Activated T-helper 2 cell treated with anti-CD3 and anti-CD28 coated beads, Interferon-gamma antibody, Interleukin-2, Interleukin-4, amounts not matched to agents 10 μg/mL and 5 μg/mL and 100 μg/mL, durations not matched to agents 14 hours and 24 hours and 36 hours (primary cell): ENCODE measurements around the gene KIF18B. TPM values are rescaled to one million over a fixed set of nuclear protein-coding genes. Genes with fewer than 3 reads are reported as not detected.
"Not testable (repeated sequence)": the region's sequence is repeated elsewhere in the genome, so short reads cannot be mapped to it uniquely, and the experiment has no call there.

Experiments
- DNase-seq: peaks from one replicate; pipeline ENCODE4 v3.0.0; 2021; ENCODE audit warnings: low spot score
- H3K27ac Mint-ChIP-seq: one replicate; pipeline ENCODE4 v1.8.0; 2021; ENCODE audit warnings: mixed read lengths
- H3K27me3 Mint-ChIP-seq: one replicate; pipeline ENCODE4 v1.8.0; 2021; ENCODE audit warnings: low read depth, mixed read lengths
- H3K36me3 Mint-ChIP-seq: one replicate; pipeline ENCODE4 v1.8.0; 2021; ENCODE audit warnings: low read depth, mixed read lengths
- H3K4me1 Mint-ChIP-seq: one replicate; pipeline ENCODE4 v1.8.0; 2021; ENCODE audit warnings: low read depth, mixed read lengths
- H3K4me3 Mint-ChIP-seq: one replicate; pipeline ENCODE4 v1.8.0; 2021; ENCODE audit warnings: low read depth, mild to moderate bottlenecking, moderate library complexity, mixed read lengths
- H3K9me3 Mint-ChIP-seq: one replicate; pipeline ENCODE4 v1.8.0; 2021; ENCODE audit warnings: mixed read lengths
- intact Hi-C: fragments of 100-400 bp; cut with micrococcal nuclease; formaldehyde crosslinking; loops from one replicate; pipeline ENCODE4 v1.15.1; 2023
- total RNA-seq: library from RNA; stranded (reverse); gene quantifications from 2 replicates; pipeline ENCODE4 v1.2.3, GENCODE V29; 2022

The KIF18B gene
- total RNA-seq, 1 donor from 2014 or later = 46.7 TPM

GRCh38 chr17:44966348-44967025 is 18.9 kb upstream of the KIF18B start:
- peaks cover 66% of the 10 kb centered on the region for H3K27me3 Mint-ChIP-seq
- no peak overlapping the region for H3K4me3 Mint-ChIP-seq
- peaks cover 4% of the 10 kb centered on the region for H3K36me3 Mint-ChIP-seq
- no peak overlapping the region for H3K27ac Mint-ChIP-seq
- no peak for DNase-seq
- no peaks in the 10 kb centered on the region for H3K9me3 Mint-ChIP-seq
- peaks cover 18% of the 10 kb centered on the region for H3K4me1 Mint-ChIP-seq
- intact Hi-C loops = loop anchor here (5.0 kb wide), 1 partner anchor 51 kb away; no protein-coding TSS in a partner anchor

DNA sequence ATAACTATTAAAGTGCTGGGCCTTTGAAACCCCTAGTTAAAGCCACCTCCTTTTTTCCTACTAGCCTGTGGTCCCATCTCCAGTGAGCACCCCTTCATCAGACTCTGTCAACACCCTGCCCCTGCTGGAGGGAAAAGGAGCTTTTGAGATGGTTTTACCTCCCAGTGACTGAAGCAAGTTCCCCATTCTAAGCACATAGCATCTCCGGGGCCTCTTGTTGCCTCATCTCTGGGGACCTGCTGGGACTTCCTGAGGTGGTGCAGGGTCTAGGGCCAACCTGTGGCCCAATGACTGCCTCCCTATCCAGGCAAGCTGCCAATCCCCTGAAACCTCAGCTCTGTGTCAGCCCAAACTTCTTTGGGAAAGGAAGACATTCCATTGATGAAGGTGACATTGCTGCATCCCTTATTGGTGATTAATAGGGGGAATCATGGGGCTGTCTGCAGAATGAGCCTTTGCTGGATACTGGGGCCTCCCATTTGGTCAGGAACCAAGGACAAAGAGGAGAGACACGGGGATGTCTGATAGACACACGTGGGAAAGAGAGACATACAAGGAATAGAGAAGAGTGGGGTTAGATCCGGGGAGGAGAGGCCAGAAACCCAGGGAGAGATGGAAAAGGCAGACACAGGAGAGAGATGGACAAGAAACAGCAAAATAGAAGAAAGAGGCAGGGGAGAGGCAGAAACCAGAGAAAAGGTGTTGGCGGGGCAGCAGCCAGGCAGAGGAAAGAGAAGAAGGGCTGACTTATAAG is 18.1 kb upstream of the KIF18B start:
- Mint-ChIP-seq H3K4me1 (peaks cover 18% of the 10 kb centered on the region), H3K27me3 (peaks cover 68% of the 10 kb centered on the region), H3K9me3 (no peaks in the 10 kb centered on the region), H3K27ac (no peak overlapping the region), H3K36me3 (peaks cover 4% of the 10 kb centered on the region), H3K4me3 (no peak overlapping the region)
- no peak for DNase-seq
- intact Hi-C loops = loop anchor here (5.0 kb wide), 1 partner anchor 52 kb away; no protein-coding TSS in a partner anchor

DNA sequence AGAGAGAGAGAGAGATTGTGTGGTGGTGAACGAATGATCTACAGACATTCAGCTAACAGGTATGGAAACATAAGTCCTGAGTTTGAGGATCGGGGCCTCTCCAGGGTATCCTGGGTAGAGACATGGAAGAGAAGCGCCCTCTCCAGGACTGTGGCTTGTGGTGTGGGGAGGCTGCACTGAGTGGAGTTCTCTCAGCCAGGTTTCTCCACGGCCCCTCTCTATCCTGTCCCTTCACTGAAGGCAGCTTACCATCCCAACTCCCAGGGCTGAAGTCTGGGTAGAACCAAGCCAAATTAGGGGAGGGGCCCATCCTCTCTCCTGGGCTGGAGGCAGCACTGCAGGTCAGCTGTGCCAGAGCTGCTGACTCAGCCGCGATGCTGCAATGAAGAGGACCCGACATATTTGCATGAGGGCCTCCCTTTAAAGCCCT is 14.4 kb upstream of the KIF18B start:
- peaks cover 4% of the 10 kb centered on the region for H3K36me3 Mint-ChIP-seq
- peaks cover 65% of the 10 kb centered on the region for H3K27me3 Mint-ChIP-seq
- intact Hi-C loops = no loop called here

DNA sequence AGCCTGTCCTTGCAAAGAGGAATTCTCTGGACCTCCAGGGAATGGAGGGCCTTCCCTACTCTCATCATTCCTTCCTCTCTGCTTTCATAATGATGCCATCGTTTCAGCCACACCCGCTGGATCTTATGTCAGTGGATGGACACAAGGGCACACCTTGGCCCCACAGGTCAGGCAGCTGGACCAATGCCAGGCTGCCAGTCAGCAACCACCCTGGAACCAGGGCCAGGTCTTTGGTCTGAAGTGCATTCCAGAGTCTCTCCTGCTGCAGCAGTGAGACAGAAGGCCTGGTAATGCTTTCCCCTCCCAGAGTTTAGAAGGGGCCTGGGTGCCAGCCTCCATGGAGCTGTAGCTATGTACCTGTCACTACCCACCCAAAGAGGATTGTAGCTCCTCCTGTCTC is 13.1 kb upstream of the KIF18B start:
- intact Hi-C loops = no loop called here
- Mint-ChIP-seq H3K4me1 (peaks cover 2% of the 10 kb centered on the region), H3K9me3 (no peaks in the 10 kb centered on the region), H3K4me3 (no peak overlapping the region), H3K36me3 (peaks cover under 1% of the 10 kb centered on the region), H3K27me3 (peaks cover 65% of the 10 kb centered on the region), H3K27ac (no peak overlapping the region)
- no peak for DNase-seq

More for the DNA sequence above, 14.4 kb upstream of the KIF18B start:
- Mint-ChIP-seq H3K4me1 (peaks cover 6% of the 10 kb centered on the region), H3K27ac (no peak overlapping the region), H3K4me3 (no peak overlapping the region), H3K9me3 (no peaks in the 10 kb centered on the region)
- no peak for DNase-seq

DNA sequence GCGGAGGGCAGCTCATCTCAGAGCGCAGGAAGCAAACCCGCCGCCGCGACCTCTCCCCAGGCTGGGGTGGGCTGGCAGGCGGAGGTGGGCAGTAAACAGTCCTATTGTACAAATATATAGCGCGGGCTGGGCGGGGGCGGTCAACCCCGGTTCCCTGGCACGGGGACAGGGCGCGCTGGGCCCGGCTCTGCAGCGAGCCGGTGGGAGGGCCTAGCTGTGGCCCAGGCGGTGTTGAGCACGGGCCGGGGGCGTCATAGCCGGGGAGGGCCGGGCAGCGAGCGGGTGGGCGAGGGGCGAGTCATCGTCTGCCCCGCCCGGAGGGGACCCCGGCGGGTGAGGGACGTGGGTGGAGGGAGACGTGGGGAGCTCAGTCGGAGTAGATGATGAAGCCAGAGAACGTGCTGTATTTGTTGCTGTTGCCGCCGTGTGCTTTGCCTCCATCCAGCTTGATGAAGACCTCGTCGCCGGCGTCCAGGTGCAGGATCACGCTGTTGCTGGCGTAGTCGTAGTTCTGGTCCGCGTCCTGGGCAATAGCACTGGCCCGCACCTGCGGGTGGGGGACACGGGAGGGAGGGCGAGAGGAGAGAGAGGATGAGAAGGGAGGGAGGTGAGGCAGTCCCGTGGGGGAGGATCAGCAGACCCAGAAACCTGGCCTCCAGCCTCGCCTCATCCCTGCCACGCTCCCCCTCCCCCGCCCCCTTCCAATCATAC is 12.4 kb upstream of the KIF18B start:
- Mint-ChIP-seq H3K36me3 (no peaks in the 10 kb centered on the region), H3K4me3 (peak overlapping the region; percentile 37), H3K9me3 (no peaks in the 10 kb centered on the region), H3K27me3 (peaks cover 63% of the 10 kb centered on the region), H3K4me1 (peaks cover 2% of the 10 kb centered on the region), H3K27ac (no peak overlapping the region)
- intact Hi-C loops = no loop called here
- no peak for DNase-seq

- Mint-ChIP-seq H3K27me3 (peaks cover 40% of the 10 kb centered on the region), H3K27ac (no peak overlapping the region), H3K36me3 (no peaks in the 10 kb centered on the region), H3K4me3 (no peak overlapping the region), H3K4me1 (peaks cover 2% of the 10 kb centered on the region), H3K9me3 (no peaks in the 10 kb centered on the region)
- DNase-seq = no peak
- intact Hi-C loops = no loop called here
Measured at GRCh38 chr17:44956998-44957981, 9.7 kb upstream of the KIF18B start.

GRCh38 chr17:44955674-44956425 is 8.3 kb upstream of the KIF18B start:
- Mint-ChIP-seq H3K9me3 (no peaks in the 10 kb centered on the region), H3K36me3 (no peaks in the 10 kb centered on the region), H3K27me3 (peaks cover 38% of the 10 kb centered on the region), H3K4me1 (peaks cover 2% of the 10 kb centered on the region), H3K27ac (no peak overlapping the region), H3K4me3 (no peak overlapping the region)
- intact Hi-C loops = no loop called here
- DNase-seq = no peak

GRCh38 chr17:44952946-44953475 is 5.4 kb upstream of the KIF18B start:
- Mint-ChIP-seq H3K36me3 (no peaks in the 10 kb centered on the region), H3K9me3 (no peaks in the 10 kb centered on the region), H3K27me3 (peaks cover 23% of the 10 kb centered on the region), H3K27ac (no peak overlapping the region), H3K4me3 (no peak overlapping the region), H3K4me1 (peaks cover 7% of the 10 kb centered on the region)
- intact Hi-C loops = no loop called here
- no peak for DNase-seq

DNA sequence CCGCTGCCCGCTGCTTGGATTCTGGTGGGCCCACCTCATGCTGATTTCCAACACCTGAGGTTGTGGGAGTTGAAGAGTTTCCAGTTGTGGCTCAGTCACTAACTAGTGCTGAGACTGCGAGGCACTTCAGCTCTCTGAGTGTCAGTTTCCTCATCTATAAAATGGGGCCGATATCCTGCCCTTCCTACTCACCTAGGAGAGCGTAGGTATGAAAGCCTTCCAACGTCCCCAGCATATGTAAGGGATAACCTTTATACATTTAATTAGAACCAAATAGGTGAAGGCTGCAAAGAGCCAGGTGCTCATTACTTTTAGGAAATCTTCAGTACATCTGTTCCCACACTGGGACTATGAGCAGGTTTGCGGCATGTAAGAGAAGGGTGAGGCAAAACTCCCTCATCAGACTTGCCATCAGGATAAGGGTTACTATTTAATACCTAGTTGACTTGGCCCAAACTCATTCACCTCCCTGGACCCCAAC is 782 bp upstream of the KIF18B start:
- DNase-seq = no peak
- Mint-ChIP-seq H3K9me3 (no peaks in the 10 kb centered on the region), H3K4me3 (peak overlapping the region; percentile 93), H3K4me1 (peaks cover 32% of the 10 kb centered on the region), H3K36me3 (peaks cover 17% of the 10 kb centered on the region), H3K27me3 (no peaks in the 10 kb centered on the region), H3K27ac (peak overlapping the region; percentile 78)
- intact Hi-C loops = loop anchor here (5.0 kb wide), 1 partner anchor 74 kb away; no protein-coding TSS in a partner anchor

- Mint-ChIP-seq H3K4me1 (peaks cover 45% of the 10 kb centered on the region), H3K36me3 (peaks cover 34% of the 10 kb centered on the region), H3K4me3 (peak overlapping the region; percentile 93)
- intact Hi-C loops = loop anchor here (2.0 to 5.0 kb wide), 2 partner anchors 23 to 77 kb away; partner anchors contain the start of gene C1QL1
- H3K27ac Mint-ChIP-seq, H3K27me3 Mint-ChIP-seq, H3K9me3 Mint-ChIP-seq, DNase-seq: not testable (repeated sequence)
Measured at GRCh38 chr17:44945652-44946051, 1.9 kb downstream of the KIF18B start.

- intact Hi-C loops = no loop called here
- no peaks in the 10 kb centered on the region for H3K27me3 Mint-ChIP-seq
- no peak for DNase-seq
- no peaks in the 10 kb centered on the region for H3K9me3 Mint-ChIP-seq
- H3K4me1 Mint-ChIP-seq = peaks cover 45% of the 10 kb centered on the region
- H3K27ac Mint-ChIP-seq = peak overlapping the region; percentile 82
- peaks cover 48% of the 10 kb centered on the region for H3K36me3 Mint-ChIP-seq
- H3K4me3 Mint-ChIP-seq = no peak overlapping the region
Measured at GRCh38 chr17:44942456-44942855, 5.1 kb downstream of the KIF18B start.
